Thymus (tissue), 11 donors: ENCODE measurements around the gene PEPD. TPM values are rescaled to one million over a fixed set of nuclear protein-coding genes. Genes with fewer than 3 reads are reported as not detected.

ENCODE experiments used
- DNase-seq, 9 donors: peaks; one replicate each; pipeline ENCODE4 v3.0.0-alpha.2; 2013; ENCODE audit warnings: low spot score in 9 of 9, low read depth in 6 of 9, missing footprints in 1 of 9
- H3K27ac ChIP-seq, 2 donors: one replicate each; pipeline ENCODE4 v1.5.1; 2013; ENCODE audit warnings: control low read depth in 1 of 2, low read depth in 1 of 2, low read length in 1 of 2, mild to moderate bottlenecking in 1 of 2, moderate library complexity in 1 of 2
- H3K27me3 ChIP-seq, 2 donors: one replicate each; pipeline ENCODE4 v1.5.1; 2013; ENCODE audit warnings: low read length in 1 of 2; ENCODE audit not compliant: control insufficient read depth in 2 of 2, insufficient read depth in 1 of 2
- H3K36me3 ChIP-seq, 2 donors: one replicate each; pipeline ENCODE4 v1.5.1; 2013; ENCODE audit warnings: low read length in 1 of 2, mild to moderate bottlenecking in 1 of 2, moderate library complexity in 1 of 2; ENCODE audit not compliant: control insufficient read depth in 2 of 2, insufficient read depth in 2 of 2
- H3K4me1 ChIP-seq, 2 donors: one replicate each; pipeline ENCODE4 v1.5.1; 2013; ENCODE audit warnings: low read length in 2 of 2; ENCODE audit not compliant: control insufficient read depth in 2 of 2, insufficient read depth in 2 of 2
- H3K4me3 ChIP-seq, 2 donors: one replicate each; pipeline ENCODE4 v1.5.1; 2013; ENCODE audit warnings: low read length in 2 of 2, control low read depth in 1 of 2, mild to moderate bottlenecking in 1 of 2
- H3K9me3 ChIP-seq, 2 donors: one replicate each; pipeline ENCODE4 v1.5.1; 2013; ENCODE audit warnings: low read length in 1 of 2, mild to moderate bottlenecking in 1 of 2; ENCODE audit not compliant: control insufficient read depth in 2 of 2, insufficient read depth in 1 of 2
- WGBS: extraction: QIAGEN DNeasy Blood & Tissue Kit; methylation state at CpG from one replicate; pipeline ENCODE4 v1.1.7; 2013; 5-methylcytosine and 5-hydroxymethylcytosine counted together
- polyA plus RNA-seq: library from polyadenylated mRNA; stranded (reverse); fragments of 200-250 nt; gene quantifications from one replicate; pipeline ENCODE4 v1.2.3, GENCODE V29; 2013
- total RNA-seq: library from RNA; stranded (reverse); fragments of 120-200 nt; gene quantifications from one replicate; pipeline ENCODE4 v1.2.4, GENCODE V29; 2013
- donor health status: healthy.

Gene PEPD
- total and polyA plus RNA-seq, 2 donors: 24.7 to 42.4 TPM

GRCh38 chr19:33434069-33434885 lies 87.3 kb downstream of the PEPD start:
- no peak for DNase-seq

DNA sequence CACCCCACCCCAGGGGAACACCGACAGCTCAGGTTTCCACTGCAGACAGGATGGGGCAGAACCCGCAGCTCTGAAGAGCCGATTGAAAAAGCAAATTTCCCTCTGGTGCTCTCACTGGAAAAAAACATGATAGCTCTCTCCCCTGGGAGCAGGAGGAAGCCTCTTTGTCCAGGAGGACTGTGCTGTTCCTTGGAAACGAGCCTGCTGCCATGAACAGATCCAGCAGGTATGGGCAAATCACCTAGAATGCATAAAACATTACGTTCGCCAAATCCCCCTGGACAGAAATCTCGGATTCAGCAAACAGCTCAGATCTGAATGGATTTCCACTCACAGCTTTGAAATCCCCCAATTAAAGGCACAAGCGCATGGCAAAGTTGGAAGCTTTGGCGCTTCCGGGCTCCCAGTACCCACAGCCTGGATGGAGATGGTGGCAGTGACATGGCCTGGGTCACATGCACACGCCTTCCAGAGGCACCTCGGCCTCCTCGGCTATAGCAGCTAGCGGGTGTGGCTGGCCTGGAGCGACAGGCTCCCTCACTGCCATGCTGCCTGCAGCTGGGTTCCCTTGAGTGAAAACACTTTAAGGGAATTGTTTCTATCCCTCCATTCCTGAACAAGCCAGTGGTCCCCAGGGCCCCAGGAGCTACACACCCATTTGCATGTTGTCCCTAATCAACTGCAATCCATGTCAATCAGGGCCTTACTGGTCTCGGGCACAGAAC lies 89.0 kb downstream of the PEPD start:
- Histone ChIP-seq H3K4me3 (no peak overlapping the region), H3K27me3 (no peaks in the 10 kb centered on the region), H3K27ac (peak overlapping the region in 1 of 2 donors; percentile 17), H3K9me3 (no peaks in the 10 kb centered on the region), H3K4me1 (no peaks in the 10 kb centered on the region), H3K36me3 (no peaks in the 10 kb centered on the region)
- WGBS: 89% methylated on average over 16 of the region's 16 CpGs
- DNase-seq: no peak

More at GRCh38 chr19:33434069-33434885, 87.3 kb downstream of the PEPD start:
- Histone ChIP-seq H3K4me3 (no peak overlapping the region), H3K27me3 (no peaks in the 10 kb centered on the region), H3K9me3 (no peaks in the 10 kb centered on the region), H3K36me3 (no peaks in the 10 kb centered on the region), H3K4me1 (no peaks in the 10 kb centered on the region), H3K27ac (no peak overlapping the region)
- WGBS: 96% methylated on average over 22 of the region's 22 CpGs

GRCh38 chr19:33432015-33432414 lies 89.6 kb downstream of the PEPD start:
- Histone ChIP-seq H3K4me3 (no peak overlapping the region), H3K4me1 (no peaks in the 10 kb centered on the region), H3K27me3 (no peaks in the 10 kb centered on the region), H3K27ac (no peak overlapping the region), H3K9me3 (no peaks in the 10 kb centered on the region), H3K36me3 (no peaks in the 10 kb centered on the region)
- 76% methylated on average over 5 of the region's 5 CpGs for WGBS
- DNase-seq: no peak

DNA sequence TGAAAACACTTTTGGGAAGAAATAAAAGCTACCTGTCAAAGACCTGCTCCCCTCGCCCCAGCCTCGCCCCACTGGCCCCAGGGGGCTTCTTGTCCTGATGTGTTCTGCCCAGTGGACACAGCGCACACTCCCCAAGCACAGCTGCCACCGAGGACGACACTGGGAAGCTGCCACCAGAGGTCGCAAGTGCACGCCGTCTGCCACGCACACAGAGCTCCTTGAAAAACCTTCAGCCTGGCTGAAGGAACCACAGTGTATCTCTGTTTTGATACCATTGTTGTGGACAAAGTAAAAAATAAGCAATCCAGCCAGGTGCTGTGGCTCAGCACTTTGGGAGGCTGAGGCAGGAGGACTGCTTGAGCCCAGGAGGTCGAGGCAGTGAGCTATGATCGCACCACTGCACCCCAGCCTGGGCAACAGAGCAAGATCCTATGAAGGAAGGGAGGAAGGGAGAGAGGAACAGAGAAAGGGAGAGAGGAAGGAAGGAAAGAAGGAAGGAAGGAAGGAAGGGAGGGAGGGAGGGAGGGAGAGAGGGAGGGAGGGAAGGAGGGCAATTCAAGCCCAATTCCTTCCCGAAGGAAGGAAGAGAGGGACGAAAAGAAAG lies 90.8 kb downstream of the PEPD start:
- no peaks in the 10 kb centered on the region for H3K27me3 ChIP-seq
- no peak overlapping the region for H3K4me3 ChIP-seq
- H3K27ac ChIP-seq: no peak overlapping the region
- no peaks in the 10 kb centered on the region for H3K4me1 ChIP-seq
- peak in 8 of 9 donors; percentile 8 to 64 (median 34) for DNase-seq
- no peaks in the 10 kb centered on the region for H3K36me3 ChIP-seq
- no peaks in the 10 kb centered on the region for H3K9me3 ChIP-seq
- 38% methylated on average over 13 of the region's 13 CpGs for WGBS

- Histone ChIP-seq H3K27me3 (no peaks in the 10 kb centered on the region), H3K36me3 (no peaks in the 10 kb centered on the region), H3K27ac (no peak overlapping the region), H3K4me1 (no peaks in the 10 kb centered on the region), H3K4me3 (no peak overlapping the region), H3K9me3 (no peaks in the 10 kb centered on the region)
- 85% methylated on average over 17 of the region's 17 CpGs for WGBS
- peak in 1 of 9 donors; percentile 39 for DNase-seq
Observed at GRCh38 chr19:33429891-33430673, 91.5 kb downstream of the PEPD start.

DNA sequence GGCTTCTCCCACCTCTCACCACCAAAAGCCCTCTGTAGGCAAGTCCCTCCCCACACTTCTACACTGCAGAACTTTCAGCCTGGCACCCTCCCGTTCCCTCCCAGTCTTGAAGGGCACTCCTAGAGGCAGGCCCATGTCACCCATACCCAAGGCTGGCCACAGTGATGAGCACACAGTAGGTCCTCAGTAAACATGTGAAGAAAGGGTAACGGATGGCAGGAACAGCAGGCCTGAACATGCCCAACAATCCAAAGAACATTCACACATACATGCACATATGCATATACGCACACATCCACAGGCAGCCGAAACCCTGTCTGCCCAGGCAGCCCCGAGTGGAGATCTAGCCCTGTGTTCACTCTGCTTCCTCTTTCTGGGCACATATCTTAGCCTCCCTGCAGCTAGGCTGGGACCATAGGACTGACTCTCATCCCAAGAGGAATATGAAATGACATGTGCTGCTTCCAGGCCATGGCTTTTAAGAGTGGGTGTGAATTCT lies 92.9 kb downstream of the PEPD start:
- 94% methylated on average over 5 of the region's 5 CpGs for WGBS
- Histone ChIP-seq H3K27ac (no peak overlapping the region), H3K4me1 (no peaks in the 10 kb centered on the region), H3K9me3 (no peaks in the 10 kb centered on the region), H3K27me3 (no peaks in the 10 kb centered on the region), H3K36me3 (no peaks in the 10 kb centered on the region), H3K4me3 (no peak overlapping the region)
- no peak for DNase-seq

DNA sequence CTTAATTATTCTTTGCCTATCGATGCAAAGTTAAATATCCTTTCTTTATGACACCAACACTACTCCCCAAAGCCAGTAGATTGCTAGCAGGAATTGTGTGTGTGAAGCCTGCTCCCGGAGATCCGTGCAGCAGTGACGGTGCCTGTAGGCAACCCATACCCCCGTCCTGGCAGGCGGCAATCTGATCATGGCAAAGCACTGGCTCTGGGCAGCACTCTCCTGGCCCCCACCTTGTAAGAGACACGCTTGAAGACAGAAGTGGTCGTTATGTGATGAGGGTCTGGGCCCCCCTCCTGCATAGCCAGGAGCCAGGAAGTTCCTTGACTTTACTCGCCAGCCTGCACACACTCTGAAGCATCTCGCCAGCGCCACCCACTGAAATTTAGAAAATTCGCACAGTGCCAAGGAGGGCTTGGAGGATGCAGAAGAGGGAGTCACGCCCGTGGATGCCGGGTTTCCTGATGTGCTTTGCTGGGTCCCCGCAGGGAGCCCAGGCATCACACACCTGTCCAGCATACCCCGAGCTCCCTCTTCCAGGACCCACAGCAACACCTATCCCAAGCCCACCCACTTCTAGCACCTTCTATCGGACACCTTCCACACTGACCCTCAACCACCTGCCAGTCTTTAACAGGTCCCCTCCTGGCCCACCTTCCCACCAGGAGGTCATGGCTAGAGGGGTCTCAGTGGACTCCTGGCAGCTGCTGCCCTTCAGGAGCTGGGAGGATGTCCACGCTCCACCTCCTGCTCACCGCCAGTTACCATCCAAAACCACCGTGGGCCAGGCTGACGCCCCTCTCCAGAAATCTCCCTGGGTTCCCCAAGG lies 93.6 kb downstream of the PEPD start:
- no peaks in the 10 kb centered on the region for H3K27me3 ChIP-seq
- WGBS: 95% methylated on average over 22 of the region's 22 CpGs
- no peak overlapping the region for H3K4me3 ChIP-seq
- H3K36me3 ChIP-seq: no peaks in the 10 kb centered on the region
- H3K9me3 ChIP-seq: no peaks in the 10 kb centered on the region
- H3K4me1 ChIP-seq: no peaks in the 10 kb centered on the region
- no peak overlapping the region for H3K27ac ChIP-seq
- DNase-seq: no peak

DNA sequence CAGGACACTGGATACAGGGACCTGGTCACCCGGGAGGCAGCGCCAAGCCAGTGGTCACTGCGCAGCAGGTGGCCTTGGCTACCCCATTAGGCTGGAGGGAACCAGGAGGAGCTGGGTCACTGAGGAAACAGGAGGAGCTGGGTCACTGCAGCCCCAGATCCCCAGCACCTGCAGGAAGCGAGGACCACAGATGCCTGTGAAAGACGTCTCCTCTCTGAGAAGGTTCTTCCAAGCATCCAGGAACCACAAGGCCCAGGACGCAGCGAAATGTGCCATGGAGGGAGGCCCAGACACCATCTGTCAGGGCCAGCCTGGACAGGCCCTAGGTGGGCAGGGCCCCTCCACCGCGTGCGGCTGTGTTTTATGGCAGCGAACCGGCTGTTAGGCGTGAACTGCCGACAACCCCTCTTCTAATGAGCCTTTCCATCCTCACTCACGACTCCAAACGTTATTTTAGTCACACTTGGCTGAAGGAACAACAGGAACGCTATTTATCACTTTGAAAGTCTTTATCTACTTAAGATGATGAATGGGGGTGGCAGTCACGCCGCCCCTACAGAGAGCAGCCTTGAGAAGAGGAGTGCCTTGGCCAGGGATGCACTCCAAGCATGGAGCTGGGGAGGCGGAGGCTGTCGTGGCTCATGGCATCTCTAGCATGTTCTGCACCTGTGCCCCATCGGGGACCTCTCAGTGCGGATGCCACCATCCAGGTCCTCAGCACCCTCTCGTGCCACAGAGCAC lies 94.8 kb downstream of the PEPD start:
- WGBS: 91% methylated on average over 24 of the region's 24 CpGs
- no peak for DNase-seq
- no peaks in the 10 kb centered on the region for H3K36me3 ChIP-seq

More for the DNA sequence above, 94.8 kb downstream of the PEPD start:
- Histone ChIP-seq H3K27ac (no peak overlapping the region), H3K4me3 (no peak overlapping the region), H3K27me3 (no peaks in the 10 kb centered on the region), H3K4me1 (no peaks in the 10 kb centered on the region), H3K9me3 (no peaks in the 10 kb centered on the region)
